Transverse colon (tissue), 4 donors: ENCODE data around the gene TSPAN5.

Source experiments
- EP300 ChIP-seq: sonication (generic); formaldehyde crosslinking; IDR thresholded peaks from one replicate; pipeline ENCODE4 v1.6.1; 2017; ENCODE audit warnings: antibody characterized with exemption, low read depth
- POLR2A ChIP-seq: fragments of 450-650 bp; IDR thresholded peaks from one replicate; pipeline ENCODE4 v1.6.1; 2016; ENCODE audit warnings: antibody characterized with exemption, mild to moderate bottlenecking, moderate library complexity
- POLR2AphosphoS5 ChIP-seq, 3 donors: sonication (generic); formaldehyde crosslinking; IDR thresholded peaks; one replicate each; pipeline ENCODE4 v1.6.1; 2016; ENCODE audit warnings: antibody characterized with exemption in 3 of 3
- TF ChIP-seq, protein P1 (sequence below), 5 experiments: fragments of 200-600 bp in 3 of 5; fragments of 450-650 bp in 2 of 5; sonication (generic) in 3 of 5; IDR thresholded peaks; 1 replicate in 2 of 5; 2 replicates in 3 of 5; pipeline ENCODE4 v1.5.1; 2016 to 2017; ENCODE audit warnings: antibody characterized with exemption in 5 of 5, inconsistent platforms in 3 of 5, mild to moderate bottlenecking in 2 of 5, moderate library complexity in 1 of 5

DNA sequence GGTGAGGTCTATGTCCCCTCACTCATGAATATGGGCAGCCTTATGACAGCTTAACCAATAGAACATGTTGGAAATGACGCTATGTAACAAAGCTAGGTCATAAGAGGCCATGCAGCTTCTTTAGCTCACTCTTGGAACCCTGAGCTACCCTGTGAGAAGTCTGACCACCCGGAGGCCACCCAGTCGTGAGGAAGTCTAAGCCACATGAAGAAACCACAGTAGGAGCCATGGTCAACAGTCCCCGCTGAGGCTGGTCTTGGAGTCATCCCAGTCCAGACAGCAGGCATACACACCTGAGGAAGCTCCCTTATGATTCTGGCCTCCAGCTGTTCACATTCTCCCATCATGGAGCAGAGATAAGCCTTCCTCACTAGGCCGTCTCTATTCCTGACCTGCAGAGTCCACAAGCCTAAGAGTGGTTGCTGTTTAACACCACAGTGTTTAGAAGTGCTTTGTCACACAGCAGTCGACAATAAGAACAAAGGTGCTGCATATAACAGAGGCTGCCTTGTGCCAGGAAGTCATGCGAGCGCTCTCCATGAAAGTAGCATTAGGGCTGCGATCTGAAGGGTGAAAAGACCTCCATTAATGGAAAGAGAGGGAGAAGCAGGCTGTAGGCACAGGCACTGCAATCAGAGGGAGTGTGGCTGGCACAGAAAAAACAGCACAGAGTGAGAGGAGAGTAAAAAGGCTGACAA, 38.2 kb downstream of the TSPAN5 start:
- TF ChIP-seq, protein P1, sequence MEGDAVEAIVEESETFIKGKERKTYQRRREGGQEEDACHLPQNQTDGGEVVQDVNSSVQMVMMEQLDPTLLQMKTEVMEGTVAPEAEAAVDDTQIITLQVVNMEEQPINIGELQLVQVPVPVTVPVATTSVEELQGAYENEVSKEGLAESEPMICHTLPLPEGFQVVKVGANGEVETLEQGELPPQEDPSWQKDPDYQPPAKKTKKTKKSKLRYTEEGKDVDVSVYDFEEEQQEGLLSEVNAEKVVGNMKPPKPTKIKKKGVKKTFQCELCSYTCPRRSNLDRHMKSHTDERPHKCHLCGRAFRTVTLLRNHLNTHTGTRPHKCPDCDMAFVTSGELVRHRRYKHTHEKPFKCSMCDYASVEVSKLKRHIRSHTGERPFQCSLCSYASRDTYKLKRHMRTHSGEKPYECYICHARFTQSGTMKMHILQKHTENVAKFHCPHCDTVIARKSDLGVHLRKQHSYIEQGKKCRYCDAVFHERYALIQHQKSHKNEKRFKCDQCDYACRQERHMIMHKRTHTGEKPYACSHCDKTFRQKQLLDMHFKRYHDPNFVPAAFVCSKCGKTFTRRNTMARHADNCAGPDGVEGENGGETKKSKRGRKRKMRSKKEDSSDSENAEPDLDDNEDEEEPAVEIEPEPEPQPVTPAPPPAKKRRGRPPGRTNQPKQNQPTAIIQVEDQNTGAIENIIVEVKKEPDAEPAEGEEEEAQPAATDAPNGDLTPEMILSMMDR (IDR thresholded peaks at IDR 0.05) = no peak
- TF ChIP-seq EP300 (no peak), POLR2A (no peak), POLR2AphosphoS5 (IDR thresholded peaks at IDR 0.05) (no peak)
